ENCODE results near the gene NAPSA.

GRCh38 chr19:50376166-50377050 is 11.0 kb upstream of the NAPSA start, which contains the start of gene NR1H2:
- TF ChIP-seq CTCF (IDR thresholded peaks at IDR 0.05; ENCODE audit: extremely low read depth in 1 of 2, insufficient read depth in 1 of 2, low read depth in 1 of 2, low read length in 2 of 2) (no peak), POLR2A (IDR thresholded peaks at IDR 0.05; ENCODE audit: low read depth, low read length) (peak; percentile 64), POLR2AphosphoS5 (IDR thresholded peaks at IDR 0.05; ENCODE audit: insufficient read depth, low read depth, low read length) (peak; percentile 75), EZH2 (IDR thresholded peaks at IDR 0.05; ENCODE audit: borderline replicate concordance, low read depth, low read length, severe bottlenecking) (no peak)

All from endothelial cell of umbilical vein (primary cell).